GM23338 (cell line): ENCODE results near the gene SMTN. TPM values are rescaled to one million over a fixed set of nuclear protein-coding genes. Genes with fewer than 3 reads are reported as not detected.

ENCODE experiments used
- ATAC-seq: fragments of 200-7000 bp; cut with Tn5 transposase; 3 replicates; pipeline ENCODE4 v1.9.1; 2020
- DNase-seq: peaks from one replicate; pipeline ENCODE4 v3.0.0-alpha.2; 2015; ENCODE audit warnings: low spot score
- H2AFZ ChIP-seq: fragments of 200-600 bp; sonication (generic); 2 replicates; pipeline ENCODE4 v1.8.0; 2016; ENCODE audit warnings: antibody characterized with exemption, mild to moderate bottlenecking, moderate library complexity
- H3F3A ChIP-seq: fragments of 200-600 bp; sonication (generic); replicated peaks from 2 replicates; pipeline ENCODE4 v1.8.0; 2017; ENCODE audit warnings: antibody characterized with exemption, mixed run types, low read depth
- H3K27ac ChIP-seq: fragments of 200-600 bp; sonication (generic); 2 replicates; pipeline ENCODE4 v1.6.1; 2016; ENCODE audit warnings: low read depth
- H3K27me3 ChIP-seq: fragments of 200-600 bp; sonication (generic); 2 replicates; pipeline ENCODE4 v1.8.0; 2016; ENCODE audit warnings: mild to moderate bottlenecking, mixed run types, moderate library complexity; ENCODE audit not compliant: insufficient read depth
- H3K36me3 ChIP-seq: fragments of 200-600 bp; sonication (generic); 2 replicates; pipeline ENCODE4 v1.8.0; 2016; ENCODE audit warnings: mild to moderate bottlenecking; ENCODE audit not compliant: insufficient read depth
- H3K4me1 ChIP-seq: fragments of 200-600 bp; sonication (generic); 2 replicates; pipeline ENCODE4 v1.8.0; 2016; ENCODE audit warnings: mild to moderate bottlenecking, moderate library complexity; ENCODE audit not compliant: insufficient read depth
- H3K4me2 ChIP-seq: fragments of 200-600 bp; sonication (generic); 2 replicates; pipeline ENCODE4 v1.7.1; 2017; ENCODE audit warnings: mixed run types
- H3K4me3 ChIP-seq: fragments of 200-600 bp; sonication (generic); 2 replicates; pipeline ENCODE4 v1.6.1; 2016; ENCODE audit warnings: mixed run types
- H3K79me2 ChIP-seq: fragments of 200-600 bp; sonication (generic); replicated peaks from 2 replicates; pipeline ENCODE4 v1.8.0; 2017; ENCODE audit warnings: mild to moderate bottlenecking; ENCODE audit not compliant: insufficient read depth
- H3K9me2 ChIP-seq: fragments of 200-600 bp; sonication (generic); 2 replicates; pipeline ENCODE4 v1.8.0; 2017; ENCODE audit not compliant: insufficient read depth
- H4K20me1 ChIP-seq: fragments of 200-600 bp; sonication (generic); replicated peaks from 2 replicates; pipeline ENCODE4 v1.8.0; 2017; ENCODE audit warnings: mild to moderate bottlenecking; ENCODE audit not compliant: insufficient read depth
- H3K27ac Mint-ChIP-seq: 2 replicates; pipeline ENCODE4 v1.8.0; 2020; ENCODE audit warnings: inconsistent platforms, mild to moderate bottlenecking, moderate library complexity, mixed read lengths
- H3K27me3 Mint-ChIP-seq: 3 replicates; pipeline ENCODE4 v1.8.0; 2022; ENCODE audit warnings: low read depth, mild to moderate bottlenecking, moderate library complexity, mixed read lengths, inconsistent platforms; ENCODE audit not compliant: insufficient read depth, poor library complexity
- H3K36me3 Mint-ChIP-seq: 3 replicates; pipeline ENCODE4 v1.8.0; 2021; ENCODE audit warnings: low read depth, mild to moderate bottlenecking, inconsistent platforms, moderate library complexity, mixed read lengths
- H3K4me1 Mint-ChIP-seq: 3 replicates; pipeline ENCODE4 v1.8.0; 2020; ENCODE audit warnings: mild to moderate bottlenecking, inconsistent platforms, mixed read lengths
- H3K4me3 Mint-ChIP-seq: 3 replicates; pipeline ENCODE4 v1.8.0; 2021; ENCODE audit warnings: moderate library complexity, mild to moderate bottlenecking, inconsistent platforms, mixed read lengths
- H3K9me3 Mint-ChIP-seq: 3 replicates; pipeline ENCODE4 v1.8.0; 2020; ENCODE audit warnings: moderate library complexity, mild to moderate bottlenecking, inconsistent platforms, mixed read lengths
- EZH2 ChIP-seq: fragments of 200-600 bp; sonication (generic); IDR thresholded peaks from one replicate; pipeline ENCODE4 v1.8.0; 2017; ENCODE audit warnings: antibody characterized with exemption, mild to moderate bottlenecking, low read depth; ENCODE audit not compliant: unreplicated experiment
- JUNB ChIP-seq: IDR thresholded peaks from one replicate; pipeline ENCODE4 v1.6.1; 2016; ENCODE audit warnings: antibody characterized with exemption; ENCODE audit not compliant: unreplicated experiment
- POLR2AphosphoS5 ChIP-seq: IDR thresholded peaks from 2 replicates; pipeline ENCODE4 v1.6.1; 2016; ENCODE audit warnings: antibody characterized with exemption, low read depth
- ZNF114 ChIP-seq: fragments of 250-450 bp; sonication (Bioruptor Pico); IDR thresholded peaks from 2 replicates; pipeline ENCODE4 v1.5.0; 2020; ENCODE audit warnings: mild to moderate bottlenecking, moderate library complexity
- ZNF462 ChIP-seq: fragments of 250-450 bp; sonication (Bioruptor Pico); IDR thresholded peaks from 2 replicates; pipeline ENCODE4 v1.5.0; 2020; ENCODE audit warnings: mild to moderate bottlenecking, moderate library complexity
- polyA plus RNA-seq: library from polyadenylated mRNA; unstranded; fragments of >200 nt; fragmentation: Nextera tagmentation; extraction: Ambion mirVana; gene quantifications from 2 replicates; pipeline ENCODE4 v1.2.1, GENCODE V29; 2016
- total RNA-seq: library from RNA; depleted of rRNA; stranded (reverse); fragments of >200 nt; shearing (Covaris generic); gene quantifications from 2 replicates; pipeline ENCODE4 v1.2.3, GENCODE V29; 2014

SMTN gene
- total and polyA plus RNA-seq, 2 experiments from 2014 or later: 27.4 to 32.2 TPM

GRCh38 chr22:31103899-31104694 lies 23.0 kb downstream of the SMTN start:
- ATAC-seq: no peak
- H3K79me2 ChIP-seq: no peaks in the 10 kb centered on the region
- DNase-seq: no peak
- H2AFZ ChIP-seq: no peak overlapping the region
- TF ChIP-seq ZNF462 (CRISPR knock-in tag) (no peak), ZNF114 (no peak), POLR2AphosphoS5 (no peak), JUNB (no peak)
- H3K4me3 ChIP-seq: no peak overlapping the region
- peaks cover 9% of the 10 kb centered on the region for H3K4me1 Mint-ChIP-seq
- peaks cover 6% of the 10 kb centered on the region; the same call in 1 of the 2 replicates for H4K20me1 ChIP-seq
- H3K9me3 Mint-ChIP-seq: no peaks in the 10 kb centered on the region; the same call in 2 of the 3 replicates
- no peaks in the 10 kb centered on the region for H3K36me3 Mint-ChIP-seq
- H3K4me2 ChIP-seq: no peak overlapping the region; the same call in 1 of the 2 replicates
- H3K27ac ChIP-seq: no peak overlapping the region
- no peak overlapping the region for H3K27ac Mint-ChIP-seq
- peak overlapping the region; percentile 12; the same call in 1 of the 3 replicates for H3K4me3 Mint-ChIP-seq
- H3K27me3 Mint-ChIP-seq: peaks cover 45% of the 10 kb centered on the region
- H3K36me3 ChIP-seq: no peaks in the 10 kb centered on the region
- H3K27me3 ChIP-seq: peaks cover 22% of the 10 kb centered on the region
- peaks cover 28% of the 10 kb centered on the region for H3K4me1 ChIP-seq
- peaks cover 13% of the 10 kb centered on the region; the same call in 1 of the 2 replicates for H3F3A ChIP-seq
- no peaks in the 10 kb centered on the region for H3K9me2 ChIP-seq

- Histone ChIP-seq H3K27ac (no peak overlapping the region), H3K4me2 (peak overlapping the region; percentile 78), H3K9me2 (no peaks in the 10 kb centered on the region), H3K4me3 (peak overlapping the region; percentile 48), H4K20me1 (peaks cover 6% of the 10 kb centered on the region; the same call in 1 of the 2 replicates), H3K36me3 (no peaks in the 10 kb centered on the region), H3F3A (peaks cover 13% of the 10 kb centered on the region; the same call in 1 of the 2 replicates), H3K27me3 (peaks cover 22% of the 10 kb centered on the region), H3K4me1 (peaks cover 25% of the 10 kb centered on the region), H2AFZ (no peak overlapping the region), H3K79me2 (no peaks in the 10 kb centered on the region)
- ATAC-seq (peak; percentile 70), DNase-seq (peak; percentile 93)
- H3K4me1 Mint-ChIP-seq: peaks cover 9% of the 10 kb centered on the region
- peak overlapping the region; percentile 39; the same call in 2 of the 3 replicates for H3K4me3 Mint-ChIP-seq
- no peak overlapping the region for H3K27ac Mint-ChIP-seq
- H3K27me3 Mint-ChIP-seq: peaks cover 45% of the 10 kb centered on the region
- no peaks in the 10 kb centered on the region; the same call in 2 of the 3 replicates for H3K9me3 Mint-ChIP-seq
- H3K36me3 Mint-ChIP-seq: no peaks in the 10 kb centered on the region
- TF ChIP-seq EZH2 (no peak), ZNF462 (CRISPR knock-in tag) (no peak)
These were observed 23.8 kb downstream of the SMTN start for GRCh38 chr22:31104869-31105268.
